NCI-H2196 treated with DMSO at 0.1 percent for 48 hours (cell line): Measurements from ENCODE around the gene SHANK1.

Experiments
- DNase-seq: peaks from one replicate; lab custom pipeline; 2025; ENCODE audit not compliant: unreplicated experiment; lab: John Stamatoyannopoulos, UW

SHANK1 gene

GRCh38 chr19:50662651-50663481, 56.7 kb downstream of the SHANK1 start:
- DNase-seq: no peak

DNA sequence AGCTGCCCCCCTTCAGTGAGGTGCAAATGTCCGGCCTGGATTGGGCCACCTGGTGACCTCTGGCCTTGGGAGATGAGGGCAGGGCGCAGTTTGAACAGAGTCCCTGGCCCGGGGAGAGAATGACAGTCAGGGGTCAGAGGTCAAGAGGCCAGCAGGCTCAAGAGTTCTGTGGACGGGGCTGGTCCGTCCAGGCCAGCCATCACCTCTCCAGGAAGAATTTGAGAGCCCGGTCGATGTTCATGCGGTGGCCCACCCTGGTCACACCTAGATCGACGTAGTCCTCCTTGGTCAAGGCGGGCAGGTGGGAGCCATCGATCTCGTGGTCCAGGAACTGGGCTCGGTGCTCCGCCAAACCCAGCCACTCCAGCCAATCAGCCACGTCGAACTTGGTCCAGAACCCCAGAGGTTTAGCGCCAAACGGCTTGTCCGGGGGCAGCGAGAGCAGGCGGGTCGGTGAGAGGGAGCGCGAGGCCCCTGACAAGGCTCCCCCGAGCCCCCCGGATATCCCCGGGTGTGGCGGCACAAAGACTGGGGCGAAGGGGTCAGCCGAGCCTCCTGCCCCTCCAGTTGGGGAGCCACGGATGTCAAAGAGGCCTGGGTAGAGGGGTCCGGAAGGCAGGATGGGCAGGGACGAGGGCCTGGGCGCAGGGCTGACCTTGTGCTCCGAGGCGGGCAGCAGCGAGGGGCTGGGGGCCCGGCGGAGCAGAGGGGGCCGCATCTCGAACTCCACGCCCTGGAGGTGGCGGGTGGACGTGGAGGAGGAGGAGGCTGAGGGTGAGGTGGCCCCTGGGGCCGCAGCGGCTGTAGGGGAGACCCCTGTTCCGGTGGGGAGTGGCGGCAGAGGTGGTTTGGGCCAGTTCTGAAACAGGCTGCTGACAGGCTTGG, 57.6 kb downstream of the SHANK1 start:
- no peak for DNase-seq

DNA sequence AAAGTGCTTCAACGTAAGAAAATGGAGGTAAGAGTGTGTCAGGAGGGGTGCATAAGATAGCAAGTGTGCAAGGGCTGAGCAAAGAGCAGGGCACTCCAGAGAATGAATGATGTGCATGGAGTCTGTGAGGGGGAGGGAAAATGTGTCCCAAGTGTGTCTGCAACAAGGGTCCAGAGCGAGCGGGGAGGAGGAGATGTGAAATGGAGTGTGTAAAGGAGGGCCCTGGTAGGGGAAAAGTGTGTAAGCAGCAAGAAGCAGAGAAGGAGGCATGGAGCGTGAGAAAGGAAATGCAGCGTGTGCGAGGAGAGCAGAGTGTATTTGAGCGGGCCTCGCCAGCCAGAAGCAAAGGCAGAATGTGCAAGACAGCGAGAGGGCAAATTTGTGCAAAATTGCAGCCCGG, 58.6 kb downstream of the SHANK1 start:
- DNase-seq: no peak

DNA sequence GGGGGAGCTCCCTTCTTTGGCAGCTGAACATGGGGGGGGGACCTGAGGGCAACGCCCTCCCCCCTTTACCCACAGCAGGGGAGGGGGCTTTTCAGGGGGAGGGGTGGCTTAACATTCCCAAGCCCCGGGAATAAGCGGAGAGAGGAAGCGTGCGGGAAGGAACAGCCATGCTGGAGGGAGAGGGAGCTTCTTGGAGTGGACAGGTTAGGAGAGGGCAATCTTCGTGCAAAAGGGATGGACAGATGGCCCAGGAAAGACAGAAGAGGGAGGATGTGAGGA, 59.6 kb downstream of the SHANK1 start:
- no peak for DNase-seq

GRCh38 chr19:50659318-50660087, 60.1 kb downstream of the SHANK1 start:
- no peak for DNase-seq

GRCh38 chr19:50658441-50659317, 60.9 kb downstream of the SHANK1 start:
- DNase-seq: peak; percentile 87

- DNase-seq: peak; percentile 99
These were observed 61.7 kb downstream of the SHANK1 start for GRCh38 chr19:50657712-50658440.

- DNase-seq: no peak
These were observed 62.4 kb downstream of the SHANK1 start for GRCh38 chr19:50657222-50657669.

DNA sequence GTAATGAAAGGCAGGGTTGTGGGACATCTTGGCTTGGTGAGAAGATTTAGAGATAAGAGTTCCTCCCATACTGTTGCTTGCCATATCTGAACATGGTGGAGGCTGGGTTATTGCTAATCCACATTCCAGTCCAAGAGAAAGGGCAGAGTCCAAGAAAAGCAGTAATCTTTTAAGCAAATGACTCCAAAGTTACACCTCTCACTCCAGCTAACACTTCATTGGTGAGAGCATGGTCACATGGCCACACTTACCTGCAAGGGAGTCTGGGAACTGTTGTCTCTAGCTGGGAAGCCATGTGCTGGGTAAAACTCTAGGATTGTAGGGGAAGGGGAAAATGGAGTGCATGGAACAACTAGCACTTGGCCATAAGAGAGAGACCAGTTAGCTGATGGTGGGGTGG, 64.7 kb downstream of the SHANK1 start:
- DNase-seq: no peak

DNA sequence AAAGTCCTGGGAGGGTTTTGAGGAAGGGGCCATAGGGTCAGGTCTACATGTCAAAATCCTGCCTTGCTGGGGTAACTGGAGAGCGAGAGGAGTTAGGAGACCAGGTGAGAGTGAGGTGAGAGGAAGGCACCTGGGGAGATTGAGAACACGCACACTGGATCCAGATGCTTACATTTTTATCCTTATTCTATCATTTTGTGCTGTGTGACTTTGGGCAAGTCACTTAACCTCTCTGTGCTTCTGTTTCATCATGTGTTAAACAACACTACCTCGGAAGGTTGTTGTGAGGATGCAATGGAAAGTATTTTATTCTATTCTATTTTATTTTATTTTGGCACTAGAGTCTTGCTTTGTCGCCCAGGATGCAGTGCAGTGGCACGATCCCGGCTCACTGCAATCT, 66.9 kb downstream of the SHANK1 start:
- DNase-seq: no peak

DNA sequence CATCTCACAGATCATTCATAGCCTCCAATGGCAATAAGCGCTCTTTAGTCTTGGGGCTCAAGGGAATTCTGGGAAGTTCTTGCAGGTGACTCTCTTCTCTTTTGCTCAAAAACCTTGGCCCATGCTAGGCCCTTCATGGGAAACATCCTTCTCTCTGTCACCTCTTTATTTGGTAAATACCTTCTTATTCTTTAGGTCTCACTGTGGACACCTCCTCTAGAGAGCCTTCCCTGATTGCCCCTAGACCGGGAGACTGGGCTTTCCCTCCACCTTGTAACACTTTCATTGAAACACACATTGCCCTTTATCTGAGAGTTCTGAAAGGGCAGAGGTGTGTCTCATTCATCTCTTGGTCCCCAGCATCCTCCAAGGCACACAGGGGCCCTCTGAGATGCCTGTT, 68.4 kb downstream of the SHANK1 start:
- no peak for DNase-seq

DNA sequence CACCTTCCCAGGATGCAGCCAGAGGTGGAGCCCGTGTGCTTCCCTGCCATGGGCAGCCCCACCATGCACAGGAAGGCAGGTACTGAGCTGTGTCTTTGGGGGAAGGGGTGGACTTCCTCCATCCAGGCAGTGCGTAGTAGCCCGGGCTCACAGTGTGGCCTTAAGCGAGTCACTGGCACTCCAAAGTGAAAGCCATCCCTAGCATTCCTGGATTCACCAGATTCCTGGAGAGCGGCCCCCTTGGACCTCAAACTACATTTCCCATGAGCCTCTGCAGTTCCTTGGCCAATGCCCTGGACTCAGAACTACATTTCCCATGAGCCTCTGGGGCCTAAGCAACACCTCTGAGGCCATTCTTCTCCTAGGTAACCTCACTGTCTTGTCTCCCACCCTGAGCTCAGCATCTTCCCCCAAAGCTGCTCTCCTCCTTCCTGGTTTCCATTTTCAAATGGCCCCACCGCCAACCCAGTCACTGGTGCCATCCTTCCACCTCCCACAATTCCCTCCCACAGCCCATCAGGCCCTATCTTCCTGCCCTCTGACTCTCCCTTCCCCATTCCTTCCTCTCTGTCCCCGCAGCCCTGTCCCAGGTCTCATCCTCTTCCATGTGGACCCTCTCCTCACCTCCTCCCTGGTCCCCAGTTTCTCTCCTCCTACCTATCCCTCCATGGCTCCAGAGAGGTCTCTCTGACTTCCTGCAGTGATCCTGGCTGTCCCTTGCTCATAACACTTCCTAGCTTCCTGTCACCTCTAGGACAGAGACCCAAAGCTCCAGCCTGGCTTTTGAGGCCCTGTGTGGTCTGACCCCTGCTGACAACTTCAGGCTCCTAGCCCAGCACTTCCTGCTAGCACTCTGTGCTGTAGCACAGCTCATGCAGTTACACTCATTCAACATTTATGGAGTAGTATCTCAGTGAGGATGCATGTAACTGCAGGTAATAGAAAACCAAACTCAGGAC, 69.9 kb downstream of the SHANK1 start, which contains the start of gene C19orf81:
Gene C19orf81 (plus strand): TSS at position 13 of the 959 bp plus-strand sequence. CDS start 0 bp downstream, at position 13.
- no peak for DNase-seq

DNA sequence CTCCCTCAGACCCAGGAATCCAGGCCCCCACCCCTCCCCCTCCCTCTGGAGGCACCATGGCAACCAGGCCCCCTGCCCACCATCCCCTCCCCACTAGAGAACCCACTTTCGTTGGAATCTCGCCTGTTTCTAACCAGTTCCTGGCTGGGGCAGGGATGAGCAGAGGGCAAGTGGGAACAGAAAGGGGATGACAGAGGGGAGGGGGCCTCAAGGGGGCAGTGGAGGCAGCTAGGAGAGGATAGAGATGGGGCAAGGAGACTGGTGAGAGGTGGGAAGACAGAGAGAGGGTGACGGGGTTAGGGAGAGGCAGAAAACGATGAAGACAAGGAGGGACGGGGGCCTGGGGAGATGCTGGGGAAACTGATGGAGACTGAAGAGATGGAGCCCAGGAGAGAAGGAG, 70.9 kb downstream of the SHANK1 start:
- DNase-seq: no peak

DNA sequence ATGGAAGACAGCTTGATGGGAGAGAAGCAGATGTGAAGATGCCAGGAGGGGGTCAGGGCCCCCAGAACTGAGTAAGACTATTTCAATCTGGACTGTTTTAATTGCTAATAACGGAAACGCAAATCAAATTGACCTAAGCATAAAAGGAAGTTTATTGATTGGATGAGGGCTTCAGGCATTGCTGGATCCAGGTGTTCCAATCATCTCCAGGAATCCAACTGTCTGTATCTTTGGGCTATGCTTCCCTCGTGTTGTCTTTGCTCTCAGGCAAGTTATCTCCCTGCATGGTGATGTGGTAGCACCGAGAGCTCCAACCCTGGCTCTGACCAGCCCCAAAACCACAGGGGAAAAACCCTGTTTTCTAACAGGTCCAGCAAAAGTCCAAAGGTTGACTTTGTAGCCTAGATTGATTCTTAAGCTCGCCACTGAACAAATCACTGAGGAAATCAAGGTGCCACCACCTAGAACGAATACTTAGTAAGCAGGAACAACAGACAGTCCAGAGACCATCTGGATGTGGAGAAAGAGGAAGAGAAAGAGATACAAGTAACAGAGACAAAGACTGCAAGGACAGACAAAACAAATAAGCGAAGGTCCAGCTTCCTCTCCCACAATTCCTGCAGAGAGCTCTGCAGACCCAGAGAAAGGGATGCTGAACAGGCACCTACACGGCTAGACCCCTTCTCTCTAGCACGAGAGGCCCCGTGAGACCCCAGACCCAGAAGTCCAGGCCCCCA, 71.6 kb downstream of the SHANK1 start:
- DNase-seq: no peak

DNA sequence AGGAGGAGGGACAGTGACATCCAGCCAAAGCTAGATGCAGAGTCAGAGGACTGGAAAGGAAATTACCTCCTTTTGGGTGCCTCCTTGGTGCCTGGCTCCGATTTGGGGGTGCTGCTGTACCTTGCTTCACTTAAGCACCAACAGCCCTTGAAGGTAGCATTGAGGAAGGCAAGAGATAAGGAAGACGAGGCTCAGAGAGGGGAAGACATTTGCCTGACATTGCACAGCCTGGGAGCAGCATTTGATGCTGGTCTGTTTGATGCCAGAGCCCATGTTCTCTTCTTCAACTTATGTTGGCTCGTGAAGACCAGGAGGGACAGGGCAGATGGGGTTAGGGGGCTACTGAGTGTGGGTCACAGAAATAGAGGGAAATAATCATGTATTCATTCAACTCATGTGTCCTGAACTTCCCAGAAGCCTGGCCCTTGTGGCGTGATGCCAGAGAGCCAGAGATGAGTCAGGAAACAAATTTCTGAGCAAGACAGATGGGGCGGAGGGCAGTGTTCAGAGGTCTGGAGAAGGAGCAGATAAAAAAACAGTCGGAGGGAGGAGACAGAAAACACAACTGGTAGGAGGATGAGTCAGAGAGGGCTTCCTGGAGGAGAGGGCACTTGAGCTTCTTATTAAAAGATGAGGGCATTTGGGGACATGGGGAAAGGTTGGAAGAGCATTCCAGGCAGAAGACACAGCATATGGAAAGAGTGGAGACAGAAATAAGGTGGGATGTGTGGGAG, 73.4 kb downstream of the SHANK1 start:
- no peak for DNase-seq

DNA sequence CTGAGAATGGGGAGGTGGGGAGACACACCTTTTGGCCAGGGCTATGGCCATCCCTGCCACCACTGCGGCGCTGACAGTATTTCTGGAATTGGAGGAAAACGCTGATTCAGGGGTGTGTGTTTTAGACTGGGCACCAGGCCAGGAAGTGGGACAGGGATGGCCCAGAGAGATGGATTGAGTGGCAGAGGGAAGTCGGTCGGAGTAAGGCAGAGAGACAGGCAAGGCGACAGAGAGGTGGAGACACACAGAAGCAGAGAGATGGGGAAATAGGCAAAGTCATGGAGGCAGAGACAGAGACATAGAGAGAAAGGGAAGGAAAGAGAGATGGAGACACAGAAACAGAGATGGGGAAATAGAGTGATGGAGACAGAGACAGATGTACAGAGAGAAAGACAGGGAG, 74.5 kb downstream of the SHANK1 start:
- DNase-seq: no peak

DNA sequence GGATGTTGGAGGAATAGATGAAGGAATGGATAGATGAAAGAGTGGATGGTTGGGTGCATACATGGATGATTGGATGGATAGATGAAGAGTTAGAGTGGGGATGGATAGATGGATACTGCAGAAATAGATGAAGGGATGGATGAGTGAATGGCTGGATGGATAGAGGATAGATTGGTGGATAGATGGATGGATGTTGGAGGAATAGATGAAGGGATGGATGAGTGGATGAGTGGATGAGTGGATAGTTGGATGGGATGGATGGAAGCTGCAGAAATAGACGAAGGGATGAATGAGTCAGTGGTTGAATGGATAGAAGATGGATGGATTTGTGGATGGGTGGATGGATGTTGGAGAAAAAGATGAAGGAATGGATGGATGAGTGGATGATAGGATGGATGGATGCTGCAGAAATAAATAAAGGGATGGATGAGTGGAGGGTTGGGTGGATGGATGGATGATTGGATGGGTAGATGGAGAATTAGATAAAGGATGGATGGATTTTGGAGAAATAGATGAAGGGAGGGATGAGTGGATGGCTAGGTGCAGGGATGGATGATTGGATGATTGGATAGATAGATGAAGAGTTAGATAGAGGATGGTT, 75.2 kb downstream of the SHANK1 start:
- no peak for DNase-seq
